ENCODE results near the gene DNAJC7. TPM values are rescaled to one million over a fixed set of nuclear protein-coding genes. Genes with fewer than 3 reads are reported as not detected.
A peak's percentile ranks its signal among the peaks of the same experiment; 100 is the strongest.

DNAJC7 gene
- total RNA-seq, 1 donor from 2014 or later: 55.3 TPM

GRCh38 chr17:41984454-41984853, 32.8 kb downstream of the DNAJC7 start:
- Histone ChIP-seq H3K4me1 (ENCODE audit: control insufficient read depth in 3 of 3, insufficient read depth in 3 of 3, low read length in 3 of 3) (no peaks in the 10 kb centered on the region), H3K9me3 (ENCODE audit: control insufficient read depth in 3 of 3, low read length in 3 of 3) (no peaks in the 10 kb centered on the region), H3K4me3 (ENCODE audit: low read length in 3 of 3) (no peak overlapping the region), H3K36me3 (ENCODE audit: control insufficient read depth in 3 of 3, insufficient read depth in 3 of 3, low read length in 3 of 3) (peaks cover 50 to 70% (median 69%) of the 10 kb centered on the region in 3 donors), H3K27ac (ENCODE audit: low read depth, low read length) (no peak overlapping the region), H3K9ac (ENCODE audit: low read depth in 1 of 3, low read length in 3 of 3) (no peak overlapping the region), H3K27me3 (ENCODE audit: control insufficient read depth in 3 of 3, insufficient read depth in 3 of 3, low read length in 3 of 3) (no peaks in the 10 kb centered on the region)

- Histone ChIP-seq H3K9me3 (ENCODE audit: control insufficient read depth in 3 of 3, low read length in 3 of 3) (no peaks in the 10 kb centered on the region), H3K27ac (ENCODE audit: low read depth, low read length) (no peak overlapping the region), H3K4me1 (ENCODE audit: control insufficient read depth in 3 of 3, insufficient read depth in 3 of 3, low read length in 3 of 3) (no peaks in the 10 kb centered on the region), H3K27me3 (ENCODE audit: control insufficient read depth in 3 of 3, insufficient read depth in 3 of 3, low read length in 3 of 3) (no peaks in the 10 kb centered on the region), H3K36me3 (ENCODE audit: control insufficient read depth in 3 of 3, insufficient read depth in 3 of 3, low read length in 3 of 3) (peaks cover 42 to 62% (median 57%) of the 10 kb centered on the region in 3 donors), H3K4me3 (ENCODE audit: low read length in 3 of 3) (no peak overlapping the region), H3K9ac (ENCODE audit: low read depth in 1 of 3, low read length in 3 of 3) (no peak overlapping the region)
Measured at GRCh38 chr17:41982026-41982760, 35.0 kb downstream of the DNAJC7 start.

- Histone ChIP-seq H3K27me3 (ENCODE audit: control insufficient read depth in 3 of 3, insufficient read depth in 3 of 3, low read length in 3 of 3) (no peaks in the 10 kb centered on the region), H3K9me3 (ENCODE audit: control insufficient read depth in 3 of 3, low read length in 3 of 3) (no peaks in the 10 kb centered on the region), H3K9ac (ENCODE audit: low read depth in 1 of 3, low read length in 3 of 3) (no peak overlapping the region), H3K27ac (ENCODE audit: low read depth, low read length) (no peak overlapping the region), H3K36me3 (ENCODE audit: control insufficient read depth in 3 of 3, insufficient read depth in 3 of 3, low read length in 3 of 3) (peaks cover 63 to 71% (median 68%) of the 10 kb centered on the region in 3 donors), H3K4me3 (ENCODE audit: low read length in 3 of 3) (no peak overlapping the region), H3K4me1 (ENCODE audit: control insufficient read depth in 3 of 3, insufficient read depth in 3 of 3, low read length in 3 of 3) (peaks cover 15 to 31% (median 28%) of the 10 kb centered on the region in 3 donors)
Measured at GRCh38 chr17:41977991-41978390, 39.2 kb downstream of the DNAJC7 start.

DNA sequence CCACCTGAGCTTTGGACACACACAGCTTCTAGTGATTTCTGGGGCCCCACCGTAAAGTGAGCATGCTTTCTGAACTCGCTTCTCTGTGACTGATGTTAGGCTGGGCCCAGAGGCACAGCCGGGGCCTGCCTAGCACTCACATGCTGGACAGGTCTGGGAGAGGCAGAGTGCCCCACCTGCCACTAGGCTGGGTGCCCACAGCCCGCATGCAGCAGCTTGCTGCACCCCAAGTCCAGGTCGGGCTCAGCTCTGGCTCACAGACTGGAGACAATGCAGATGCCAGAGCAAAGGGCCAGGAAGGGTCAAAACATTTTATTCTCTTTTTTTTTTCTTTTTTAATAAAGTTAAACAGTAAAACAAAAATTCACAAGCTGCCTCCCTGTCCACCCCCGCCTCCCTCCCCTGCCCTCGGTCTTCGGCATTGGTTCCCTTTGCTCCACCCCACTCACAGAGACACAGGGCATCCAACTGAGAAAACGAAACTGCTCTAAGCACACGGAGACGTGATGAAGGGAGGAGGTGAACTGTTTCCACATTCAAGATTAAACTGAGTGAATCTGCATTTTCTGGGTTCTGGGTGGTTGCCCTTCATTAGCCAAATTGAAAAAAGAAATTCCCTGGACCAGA, 41.0 kb downstream of the DNAJC7 start:
- Histone ChIP-seq H3K9ac (ENCODE audit: low read depth in 1 of 3, low read length in 3 of 3) (peak overlapping the region in 2 of 3 donors; percentile 25 to 63), H3K27ac (ENCODE audit: low read depth, low read length) (no peak overlapping the region), H3K36me3 (ENCODE audit: control insufficient read depth in 3 of 3, insufficient read depth in 3 of 3, low read length in 3 of 3) (peaks cover 56 to 66% (median 64%) of the 10 kb centered on the region in 3 donors), H3K9me3 (ENCODE audit: control insufficient read depth in 3 of 3, low read length in 3 of 3) (no peaks in the 10 kb centered on the region), H3K27me3 (ENCODE audit: control insufficient read depth in 3 of 3, insufficient read depth in 3 of 3, low read length in 3 of 3) (no peaks in the 10 kb centered on the region), H3K4me3 (ENCODE audit: low read length in 3 of 3) (no peak overlapping the region), H3K4me1 (ENCODE audit: control insufficient read depth in 3 of 3, insufficient read depth in 3 of 3, low read length in 3 of 3) (peaks cover 26 to 45% (median 42%) of the 10 kb centered on the region in 3 donors)

DNA sequence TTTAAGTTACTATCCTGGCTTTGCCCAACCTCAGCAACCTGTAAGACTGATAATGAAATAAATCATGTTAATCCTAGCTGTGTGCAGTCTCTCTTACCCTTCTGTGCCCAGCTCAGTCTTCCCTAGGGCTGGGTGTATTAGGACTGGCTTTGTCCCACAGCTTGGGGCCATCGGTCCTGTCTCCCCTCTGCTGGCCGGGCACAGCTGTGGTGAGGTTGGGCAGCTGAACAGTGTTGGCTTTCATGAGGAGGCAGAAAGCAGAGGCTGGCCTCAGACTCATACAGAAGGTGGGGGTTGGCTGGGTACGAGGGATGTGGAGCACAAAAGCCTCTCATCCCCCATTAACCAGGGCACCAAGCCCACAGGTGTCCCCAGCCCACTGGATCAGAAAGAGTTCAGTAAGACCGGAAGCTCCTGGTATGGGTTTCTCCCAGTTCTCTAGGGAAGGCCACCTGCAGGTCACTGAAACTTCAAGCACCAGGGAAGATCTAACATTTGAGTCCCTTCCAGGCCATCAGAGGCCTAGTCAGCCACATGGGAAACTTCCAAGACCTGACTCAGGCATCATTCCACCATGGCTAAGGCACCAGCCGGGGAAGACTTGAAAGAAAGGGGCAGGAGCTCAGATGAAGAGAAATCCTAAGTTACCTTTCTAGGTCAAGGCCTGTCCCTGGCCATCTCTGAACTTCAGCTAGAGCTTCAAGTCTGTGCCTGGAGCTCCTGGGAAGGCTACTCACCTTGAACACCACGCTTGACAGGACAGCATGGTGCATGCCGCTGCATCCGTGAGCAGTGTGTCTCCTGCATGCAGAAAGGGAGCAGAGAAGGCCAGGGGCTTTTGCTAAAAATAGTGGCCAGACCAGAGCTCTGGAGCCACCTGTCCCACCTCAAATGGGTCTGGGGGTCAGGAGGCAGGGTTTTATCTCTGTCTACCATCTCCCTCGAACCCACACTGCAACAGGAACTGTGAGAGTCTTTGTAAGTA, 41.8 kb downstream of the DNAJC7 start:
- H3K4me1 ChIP-seq (ENCODE audit: control insufficient read depth in 3 of 3, insufficient read depth in 3 of 3, low read length in 3 of 3): peaks cover 33 to 49% (median 48%) of the 10 kb centered on the region in 3 donors
- H3K27ac ChIP-seq (ENCODE audit: low read depth, low read length): peak overlapping the region; percentile 37
- H3K9ac ChIP-seq (ENCODE audit: low read depth in 1 of 3, low read length in 3 of 3): peak overlapping the region in 2 of 3 donors; percentile 63 to 80
- H3K9me3 ChIP-seq (ENCODE audit: control insufficient read depth in 3 of 3, low read length in 3 of 3): no peaks in the 10 kb centered on the region
- peaks cover 49 to 64% (median 63%) of the 10 kb centered on the region in 3 donors for H3K36me3 ChIP-seq (ENCODE audit: control insufficient read depth in 3 of 3, insufficient read depth in 3 of 3, low read length in 3 of 3)
- no peak overlapping the region for H3K4me3 ChIP-seq (ENCODE audit: low read length in 3 of 3)
- H3K27me3 ChIP-seq (ENCODE audit: control insufficient read depth in 3 of 3, insufficient read depth in 3 of 3, low read length in 3 of 3): no peaks in the 10 kb centered on the region

- peak overlapping the region in 1 of 3 donors; percentile 80 for H3K9ac ChIP-seq (ENCODE audit: low read depth in 1 of 3, low read length in 3 of 3)
- peaks cover 49 to 65% (median 60%) of the 10 kb centered on the region in 3 donors for H3K36me3 ChIP-seq (ENCODE audit: control insufficient read depth in 3 of 3, insufficient read depth in 3 of 3, low read length in 3 of 3)
- no peak overlapping the region for H3K4me3 ChIP-seq (ENCODE audit: low read length in 3 of 3)
- H3K27ac ChIP-seq (ENCODE audit: low read depth, low read length): peak overlapping the region; percentile 37
- peaks cover 33 to 49% (median 48%) of the 10 kb centered on the region in 3 donors for H3K4me1 ChIP-seq (ENCODE audit: control insufficient read depth in 3 of 3, insufficient read depth in 3 of 3, low read length in 3 of 3)
- no peaks in the 10 kb centered on the region for H3K9me3 ChIP-seq (ENCODE audit: control insufficient read depth in 3 of 3, low read length in 3 of 3)
- no peaks in the 10 kb centered on the region for H3K27me3 ChIP-seq (ENCODE audit: control insufficient read depth in 3 of 3, insufficient read depth in 3 of 3, low read length in 3 of 3)
Measured at GRCh38 chr17:41974658-41975057, 42.6 kb downstream of the DNAJC7 start.

- no peak overlapping the region for H3K4me3 ChIP-seq (ENCODE audit: low read length in 3 of 3)
- H3K27me3 ChIP-seq (ENCODE audit: control insufficient read depth in 3 of 3, insufficient read depth in 3 of 3, low read length in 3 of 3): no peaks in the 10 kb centered on the region
- no peaks in the 10 kb centered on the region for H3K9me3 ChIP-seq (ENCODE audit: control insufficient read depth in 3 of 3, low read length in 3 of 3)
- peak overlapping the region; percentile 84 for H3K27ac ChIP-seq (ENCODE audit: low read depth, low read length)
- peak overlapping the region in 1 of 3 donors; percentile 80 for H3K9ac ChIP-seq (ENCODE audit: low read depth in 1 of 3, low read length in 3 of 3)
- peaks cover 49 to 66% (median 60%) of the 10 kb centered on the region in 3 donors for H3K36me3 ChIP-seq (ENCODE audit: control insufficient read depth in 3 of 3, insufficient read depth in 3 of 3, low read length in 3 of 3)
- peaks cover 33 to 49% (median 48%) of the 10 kb centered on the region in 3 donors for H3K4me1 ChIP-seq (ENCODE audit: control insufficient read depth in 3 of 3, insufficient read depth in 3 of 3, low read length in 3 of 3)
Measured at GRCh38 chr17:41974031-41974430, 43.2 kb downstream of the DNAJC7 start.

GRCh38 chr17:41973408-41973811, 43.8 kb downstream of the DNAJC7 start:
- Histone ChIP-seq H3K4me3 (ENCODE audit: low read length in 3 of 3) (peak overlapping the region; percentile 3 to 58 (median 35)), H3K36me3 (ENCODE audit: control insufficient read depth in 3 of 3, insufficient read depth in 3 of 3, low read length in 3 of 3) (peaks cover 52 to 70% (median 63%) of the 10 kb centered on the region in 3 donors), H3K9me3 (ENCODE audit: control insufficient read depth in 3 of 3, low read length in 3 of 3) (no peaks in the 10 kb centered on the region), H3K27ac (ENCODE audit: low read depth, low read length) (peak overlapping the region; percentile 84), H3K4me1 (ENCODE audit: control insufficient read depth in 3 of 3, insufficient read depth in 3 of 3, low read length in 3 of 3) (peaks cover 38 to 54% (median 53%) of the 10 kb centered on the region in 3 donors), H3K27me3 (ENCODE audit: control insufficient read depth in 3 of 3, insufficient read depth in 3 of 3, low read length in 3 of 3) (no peaks in the 10 kb centered on the region), H3K9ac (ENCODE audit: low read depth in 1 of 3, low read length in 3 of 3) (peak overlapping the region; percentile 58 to 80 (median 71))

GRCh38 chr17:41972571-41973407, 44.5 kb downstream of the DNAJC7 start:
- H3K4me1 ChIP-seq (ENCODE audit: control insufficient read depth in 3 of 3, insufficient read depth in 3 of 3, low read length in 3 of 3): peaks cover 45 to 60% (median 59%) of the 10 kb centered on the region in 3 donors
- peaks cover 52 to 70% (median 62%) of the 10 kb centered on the region in 3 donors for H3K36me3 ChIP-seq (ENCODE audit: control insufficient read depth in 3 of 3, insufficient read depth in 3 of 3, low read length in 3 of 3)
- no peaks in the 10 kb centered on the region for H3K27me3 ChIP-seq (ENCODE audit: control insufficient read depth in 3 of 3, insufficient read depth in 3 of 3, low read length in 3 of 3)
- H3K4me3 ChIP-seq (ENCODE audit: low read length in 3 of 3): peak overlapping the region; percentile 24 to 58 (median 35)
- H3K9me3 ChIP-seq (ENCODE audit: control insufficient read depth in 3 of 3, low read length in 3 of 3): no peaks in the 10 kb centered on the region
- H3K27ac ChIP-seq (ENCODE audit: low read depth, low read length): peak overlapping the region; percentile 84
- peak overlapping the region; percentile 58 to 80 (median 71) for H3K9ac ChIP-seq (ENCODE audit: low read depth in 1 of 3, low read length in 3 of 3)
